Activated T-cell treated with anti-CD3 and anti-CD28 coated beads for 4 hours (primary cell): ENCODE data around the gene KISS1R.

Source experiments
- DNase-seq: peaks from one replicate; pipeline ENCODE4 v3.0.0-alpha.2; 2020

The KISS1R gene

DNA sequence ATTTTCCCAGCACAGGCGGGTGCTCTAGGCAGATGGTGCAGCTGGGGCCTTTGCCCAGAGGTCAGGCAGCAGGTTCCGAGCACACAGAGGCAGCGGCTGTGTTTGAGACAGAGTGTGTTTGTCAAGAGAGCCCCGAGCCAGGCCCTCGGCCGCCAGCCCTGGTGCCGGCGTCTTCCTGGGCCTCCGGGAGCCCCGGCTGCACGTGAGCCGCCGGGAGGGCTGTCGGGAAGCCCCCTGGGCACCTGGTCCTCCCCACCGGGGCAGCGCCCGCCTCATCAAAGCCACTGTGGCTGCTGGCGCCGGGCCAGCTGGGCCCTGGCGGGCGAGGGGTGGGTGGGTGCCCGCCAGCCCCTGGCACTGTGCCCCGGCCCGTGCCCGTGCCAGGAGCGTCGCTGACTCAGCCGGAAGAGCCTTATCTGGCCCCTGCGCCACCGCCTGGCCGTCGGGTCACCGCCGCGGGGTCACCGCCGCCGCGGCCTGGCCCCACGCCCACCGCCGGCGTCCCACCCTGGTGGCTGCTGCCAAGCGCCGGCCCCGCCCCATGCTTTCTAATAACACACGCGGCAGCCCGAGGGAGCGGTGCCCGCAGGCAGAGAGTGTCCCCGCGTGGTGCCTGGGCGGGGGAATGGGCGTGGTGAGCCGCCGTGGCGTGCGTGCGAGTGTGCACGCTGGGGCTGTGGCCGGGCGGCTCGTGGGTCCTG, 23.6 kb downstream of the KISS1R start:
- peak; percentile 57 for DNase-seq

DNA sequence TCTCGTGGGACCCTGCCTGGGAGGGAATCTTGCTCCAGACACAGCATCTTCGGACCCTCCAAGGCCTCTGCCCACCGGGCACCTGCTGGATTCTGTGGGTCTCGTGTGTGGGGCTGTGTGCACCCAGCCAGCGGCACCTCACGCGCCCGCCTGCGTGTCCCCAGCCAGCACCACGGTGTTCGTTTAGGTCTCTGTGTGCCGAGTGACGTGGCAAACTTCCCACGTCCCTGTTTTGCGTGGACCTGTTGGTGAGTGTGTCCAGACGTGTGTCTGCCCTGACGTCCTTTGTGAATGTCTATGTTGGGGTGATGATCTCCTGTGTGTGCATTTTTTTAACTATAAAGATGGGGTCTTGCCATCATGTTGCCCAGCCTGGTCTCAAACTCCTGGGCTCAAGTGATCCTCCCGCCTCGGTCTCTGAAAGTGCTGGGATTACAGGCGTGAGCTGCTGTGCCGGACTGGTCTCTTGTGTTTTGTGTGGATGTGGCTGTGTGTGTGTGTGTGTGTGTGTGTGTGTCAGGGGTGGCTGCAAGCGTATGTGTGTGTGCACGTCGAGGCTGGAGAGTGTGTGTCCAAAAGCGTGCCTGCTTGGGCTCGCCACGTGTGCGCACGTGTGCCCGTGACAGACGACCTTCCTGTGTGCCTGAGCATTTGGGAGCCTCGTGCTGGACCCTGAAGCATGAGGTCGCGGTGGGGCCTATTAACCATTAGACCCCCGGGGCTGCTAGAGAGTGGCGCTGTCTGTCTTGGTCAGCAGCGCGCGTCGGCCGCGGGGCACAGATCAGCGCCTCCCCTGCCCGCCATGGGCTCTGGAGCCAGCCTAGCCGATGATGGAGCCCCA, 24.4 kb downstream of the KISS1R start:
- DNase-seq: no peak

DNA sequence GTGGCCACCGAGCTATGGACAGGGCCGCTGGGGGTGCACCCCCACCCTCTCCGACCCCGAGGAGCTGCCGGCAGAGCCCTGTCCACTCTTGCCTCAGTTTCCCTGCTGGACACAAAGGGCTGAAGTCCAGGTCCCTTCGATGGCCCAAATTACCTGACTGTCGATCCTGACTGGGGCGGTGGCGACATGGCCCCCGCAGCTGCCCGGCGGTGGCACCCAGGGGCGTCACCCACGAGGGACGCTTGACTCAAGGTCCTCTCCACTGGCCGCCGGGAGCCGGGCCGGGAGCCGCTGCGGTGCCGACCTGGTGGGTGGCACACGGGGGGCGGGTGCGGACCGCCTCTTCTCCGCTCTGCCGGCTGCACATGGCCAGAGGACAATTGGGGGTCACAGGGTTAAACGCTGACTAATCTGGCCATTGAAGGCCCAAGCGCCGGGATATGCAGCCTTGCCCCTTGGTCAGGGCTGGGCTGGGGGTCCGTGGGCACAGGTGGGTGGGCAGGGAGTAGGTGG, 25.1 kb downstream of the KISS1R start:
- DNase-seq: no peak

DNA sequence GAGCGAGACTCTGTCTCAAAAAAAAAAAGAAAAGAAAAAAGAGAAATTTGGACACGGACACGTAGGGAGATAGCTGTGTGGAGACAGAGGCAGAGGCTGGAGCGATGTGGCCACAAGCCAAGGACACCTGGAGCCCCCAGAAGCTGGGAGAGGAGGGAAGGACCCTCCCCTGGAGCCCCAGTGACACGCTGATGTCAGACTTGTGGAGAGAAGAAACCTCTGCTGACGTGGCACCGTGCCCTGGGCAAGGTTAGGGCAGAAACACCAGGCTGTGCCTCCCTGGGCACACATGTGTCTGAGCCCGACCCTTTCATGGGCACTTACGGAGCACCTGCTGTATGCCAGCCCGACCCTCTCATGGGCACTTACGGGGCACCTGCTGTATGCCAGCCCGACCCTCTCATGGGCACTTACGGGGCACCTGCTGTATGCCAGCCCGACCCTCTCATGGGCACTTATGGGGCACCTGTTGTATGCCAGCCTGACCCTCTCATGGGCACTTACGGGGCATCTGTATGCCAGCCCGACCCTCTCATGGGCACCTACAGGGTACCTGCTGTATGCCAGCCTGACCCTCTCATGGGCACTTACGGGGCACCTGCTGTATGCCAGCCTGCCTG, 26.5 kb downstream of the KISS1R start:
- DNase-seq: no peak

DNA sequence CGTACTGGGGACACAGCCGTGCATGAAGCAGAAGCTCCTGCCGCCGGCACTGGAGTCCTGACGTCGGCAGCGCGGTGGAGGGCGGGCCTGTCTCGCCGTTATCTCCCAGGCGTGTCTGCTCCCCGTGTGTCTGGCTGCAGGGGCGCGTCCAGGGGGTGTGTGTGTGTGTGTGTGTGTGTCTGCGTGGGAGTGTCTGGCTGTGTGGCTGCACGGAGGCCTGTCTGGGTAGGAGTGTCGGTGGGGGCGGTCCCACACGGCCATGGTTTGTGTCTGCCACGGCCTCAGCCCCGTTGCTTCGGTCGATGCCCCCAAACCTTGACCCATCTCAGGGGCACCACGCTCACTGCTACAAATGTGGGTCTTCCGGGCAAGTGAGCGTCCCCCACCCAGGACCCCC, 27.0 kb downstream of the KISS1R start:
- no peak for DNase-seq

DNA sequence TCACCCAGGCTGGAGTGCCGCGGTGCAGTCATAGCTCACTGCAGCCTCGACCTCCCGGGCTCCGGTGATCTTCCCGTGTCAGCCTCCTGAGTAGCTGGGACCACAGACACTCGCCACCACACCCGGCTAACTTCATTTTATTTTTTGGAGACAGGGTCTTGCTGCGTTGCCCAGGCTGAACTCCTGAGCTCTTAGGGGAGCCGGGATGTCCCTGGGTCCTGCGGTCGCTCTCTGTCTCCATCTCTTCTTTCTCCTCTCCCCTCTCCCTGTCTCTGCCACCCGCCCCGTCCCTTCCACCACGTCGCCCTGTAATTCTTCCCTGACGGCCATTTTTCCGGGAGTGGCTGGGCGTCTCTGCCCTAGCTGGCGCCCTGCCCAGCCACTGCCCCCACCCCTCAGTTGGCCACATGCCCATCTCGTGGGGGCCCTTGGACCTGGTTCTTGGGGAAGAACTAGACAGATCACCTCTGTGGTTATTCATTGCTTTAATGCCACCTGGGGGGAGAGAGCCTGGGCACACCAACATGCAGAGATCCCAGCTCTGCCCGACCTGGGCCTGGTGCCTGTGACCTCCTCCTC, 27.6 kb downstream of the KISS1R start:
- DNase-seq: no peak

DNA sequence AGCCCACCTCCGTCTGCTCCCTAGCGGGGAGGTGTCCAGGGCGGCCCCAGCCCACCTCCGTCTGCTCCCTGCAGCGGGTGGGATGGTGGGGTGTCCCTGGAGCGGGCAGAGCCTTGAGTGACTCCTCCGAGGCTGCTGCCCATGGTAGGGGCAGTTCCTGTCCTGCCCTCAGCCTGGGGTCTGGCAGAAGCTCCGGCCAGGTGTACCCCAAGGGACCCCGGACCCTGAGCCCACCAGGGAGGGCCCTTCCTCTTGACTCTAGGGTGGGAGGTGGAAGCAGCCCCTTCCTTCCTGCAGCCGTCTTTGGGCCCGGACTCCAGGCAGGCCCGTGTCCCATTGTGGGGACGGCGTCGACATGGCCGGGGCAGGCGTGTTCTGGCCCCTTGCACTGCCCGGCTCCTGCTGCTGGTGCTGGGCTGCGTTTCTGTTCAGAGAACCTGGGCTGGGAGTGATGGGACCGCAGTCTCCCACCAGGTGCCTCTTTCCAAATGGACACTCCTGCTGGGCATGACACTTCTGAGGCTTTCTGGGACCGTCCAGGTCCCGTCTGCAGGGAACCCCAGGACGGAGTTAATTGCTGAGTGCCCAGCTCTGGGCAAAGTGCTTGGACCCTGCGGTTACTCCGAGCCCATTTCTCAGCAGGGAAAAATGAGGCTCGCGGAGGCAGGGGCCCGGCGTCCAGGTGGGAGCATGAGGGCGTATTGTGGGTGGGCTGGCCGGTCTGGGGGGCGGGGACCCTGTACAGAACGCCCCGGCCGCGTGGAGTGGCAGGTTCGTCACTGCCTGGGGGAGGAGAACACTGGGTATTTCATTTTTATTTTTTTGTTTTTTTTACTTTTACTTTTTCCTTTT, 28.5 kb downstream of the KISS1R start:
- DNase-seq: no peak

DNA sequence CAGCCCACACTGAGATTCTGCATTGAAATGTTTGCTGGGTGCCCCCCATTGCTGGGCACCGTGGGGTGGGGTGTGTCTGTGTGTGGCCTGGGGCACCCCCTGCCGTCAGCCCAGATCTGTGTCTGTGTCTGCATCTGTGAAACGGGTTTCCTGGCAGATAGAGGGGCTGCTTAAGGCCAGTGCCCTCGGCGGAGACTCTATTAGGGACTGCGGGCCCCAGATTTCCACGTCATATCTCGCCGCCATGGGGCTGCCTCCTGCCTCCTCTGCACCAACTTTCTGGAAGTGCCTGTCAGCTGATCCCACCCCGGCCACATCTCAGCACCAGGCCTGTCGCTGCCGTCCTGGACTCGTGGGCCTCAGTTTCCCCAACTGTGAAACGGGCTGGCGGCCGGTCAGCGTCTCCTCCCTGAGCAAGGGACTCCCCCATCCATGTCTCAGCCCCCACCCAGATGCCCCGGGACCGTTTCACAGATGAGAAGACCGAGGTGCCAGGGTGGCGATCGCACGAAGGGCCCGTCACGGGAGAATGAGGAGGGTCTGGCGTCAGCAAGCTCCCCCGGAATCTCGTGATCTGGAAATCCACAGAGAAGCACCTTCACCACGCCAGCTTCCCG, 30.1 kb downstream of the KISS1R start:
- DNase-seq: no peak

DNA sequence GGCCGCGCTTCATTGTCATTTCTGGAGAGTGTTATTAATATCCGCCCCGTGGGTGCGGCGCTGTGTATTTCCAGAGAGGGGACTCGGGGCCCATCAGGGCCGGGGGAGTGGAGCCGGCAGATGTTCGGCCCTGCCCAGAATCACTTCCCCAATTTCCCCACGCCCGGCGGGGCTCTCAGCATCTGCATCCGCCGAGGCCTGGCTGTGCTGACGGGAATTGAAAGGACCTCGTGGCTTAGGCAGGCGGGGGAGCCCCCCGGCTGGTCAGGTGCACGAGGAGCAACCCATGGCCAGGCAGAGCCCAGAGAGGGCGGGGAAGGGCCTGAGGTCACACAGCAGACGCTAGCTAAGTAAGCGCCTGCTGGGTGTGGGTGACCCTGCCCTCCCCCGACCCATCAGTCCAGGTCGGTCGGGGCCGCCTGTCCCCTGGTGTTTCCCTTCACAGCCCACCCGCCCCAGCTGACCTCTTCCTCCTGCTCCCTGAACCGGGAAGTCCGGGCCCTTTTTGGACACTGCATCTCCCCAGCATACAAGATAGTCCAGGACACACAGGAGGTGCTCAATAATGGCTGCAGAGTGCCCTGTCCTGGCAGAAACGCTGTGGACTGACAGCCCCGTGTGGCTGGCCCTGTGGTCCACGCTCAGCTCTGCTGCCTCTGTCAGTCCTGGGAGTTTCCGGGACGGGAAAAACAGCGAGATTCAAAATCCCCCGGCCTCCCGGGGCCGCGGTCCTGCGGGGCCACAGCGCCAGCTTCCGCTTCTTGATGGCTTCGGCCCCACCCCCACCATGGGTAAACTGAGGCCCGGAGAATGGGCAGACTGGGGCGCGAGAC, 30.8 kb downstream of the KISS1R start:
- DNase-seq: no peak

DNA sequence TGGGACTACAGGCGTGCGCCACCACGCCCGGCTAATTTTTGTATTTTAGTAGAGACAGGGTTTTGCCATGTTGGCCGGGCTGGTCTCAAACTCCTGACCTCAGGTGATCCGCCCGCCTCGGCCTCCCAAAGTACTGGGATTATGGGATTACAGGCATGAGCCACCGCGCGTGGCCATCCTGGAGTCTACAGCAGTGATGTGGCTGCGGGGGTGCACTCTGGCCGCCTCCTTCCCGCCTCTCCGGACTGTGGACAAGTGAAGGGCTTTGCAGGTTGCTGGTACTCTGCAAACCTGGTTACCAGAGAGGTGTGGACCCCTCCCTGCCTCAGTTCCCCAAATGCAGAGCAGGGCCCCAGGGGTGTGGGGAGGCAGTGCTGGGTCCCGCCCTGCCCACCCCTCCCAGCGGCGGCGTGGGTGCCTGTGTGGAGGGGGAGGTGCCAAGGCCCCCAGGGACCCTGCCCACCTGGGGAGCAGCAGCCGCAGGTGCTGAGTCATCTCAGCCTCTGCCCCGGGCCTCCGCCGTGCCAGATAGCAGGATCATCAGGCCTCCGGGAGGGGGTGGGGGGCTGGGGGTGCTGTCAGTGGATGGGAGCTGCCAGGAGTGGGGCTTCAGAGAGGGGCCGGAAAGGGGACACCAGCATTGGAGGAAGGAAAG, 31.8 kb downstream of the KISS1R start:
- DNase-seq: no peak

DNA sequence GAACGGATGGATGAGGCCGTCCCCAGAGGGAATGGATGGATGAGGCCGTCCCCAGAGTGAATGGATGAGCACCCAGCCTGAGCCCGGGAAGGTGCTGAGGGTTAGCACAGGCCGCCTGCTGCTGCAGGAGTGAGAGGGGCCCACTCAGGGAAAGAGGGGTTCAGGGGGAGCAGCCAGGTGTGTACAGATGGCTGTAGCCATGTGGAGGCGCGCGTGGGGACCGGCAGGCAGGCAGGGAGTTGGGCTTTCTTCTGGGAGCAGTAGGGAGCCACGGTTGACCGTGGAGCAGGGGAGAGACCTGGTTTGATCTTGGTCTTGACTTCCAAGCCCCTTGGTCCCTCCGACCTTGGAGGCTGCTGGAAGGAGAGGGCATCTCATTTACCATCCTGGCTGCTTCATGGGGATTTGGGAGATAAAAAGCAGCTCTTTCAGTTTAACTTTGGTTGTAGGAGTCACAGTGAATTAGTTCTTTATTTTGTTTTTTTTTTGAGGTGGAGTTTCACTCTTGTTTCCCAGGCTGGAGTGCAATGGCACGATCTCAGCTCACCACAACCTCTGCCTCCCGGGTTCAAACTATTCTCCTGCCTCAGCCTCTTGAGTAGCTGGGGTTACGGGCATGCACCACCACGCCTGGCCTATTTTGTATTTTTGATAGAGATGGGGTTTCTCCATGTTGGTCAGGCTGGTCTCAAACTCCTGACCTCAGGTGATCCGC, 33.4 kb downstream of the KISS1R start:
- no peak for DNase-seq

DNA sequence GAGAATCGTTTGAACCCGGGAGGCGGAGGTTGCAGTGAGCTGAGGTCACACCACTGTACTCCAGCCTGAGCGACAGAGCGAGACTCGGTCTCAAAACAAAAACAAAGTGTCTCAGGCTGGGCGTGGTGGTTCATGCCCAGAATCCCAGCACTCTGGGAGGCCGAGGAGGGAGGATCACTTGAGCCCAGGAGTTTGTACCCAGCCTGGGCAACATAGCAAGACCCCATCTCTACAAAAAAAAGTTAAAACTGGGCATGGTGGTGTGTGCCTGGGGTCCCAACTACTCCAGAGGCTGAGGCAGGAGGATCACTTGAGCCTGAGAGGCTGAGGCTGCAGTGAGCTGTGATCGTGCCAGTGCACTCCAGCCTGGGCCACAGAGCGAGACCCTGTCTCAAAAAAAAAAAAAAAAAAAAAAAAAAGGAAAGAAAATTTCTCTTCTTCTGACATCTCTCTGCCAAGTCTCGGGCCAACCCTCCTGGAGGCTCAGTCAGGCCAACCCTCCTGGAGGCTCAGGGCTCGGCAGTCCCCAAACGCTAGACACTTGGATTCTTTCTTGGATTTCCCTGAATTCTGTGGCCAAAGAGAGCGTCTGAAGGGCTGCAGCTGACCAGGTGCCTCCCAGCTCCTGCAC, 35.0 kb downstream of the KISS1R start:
- DNase-seq: no peak

DNA sequence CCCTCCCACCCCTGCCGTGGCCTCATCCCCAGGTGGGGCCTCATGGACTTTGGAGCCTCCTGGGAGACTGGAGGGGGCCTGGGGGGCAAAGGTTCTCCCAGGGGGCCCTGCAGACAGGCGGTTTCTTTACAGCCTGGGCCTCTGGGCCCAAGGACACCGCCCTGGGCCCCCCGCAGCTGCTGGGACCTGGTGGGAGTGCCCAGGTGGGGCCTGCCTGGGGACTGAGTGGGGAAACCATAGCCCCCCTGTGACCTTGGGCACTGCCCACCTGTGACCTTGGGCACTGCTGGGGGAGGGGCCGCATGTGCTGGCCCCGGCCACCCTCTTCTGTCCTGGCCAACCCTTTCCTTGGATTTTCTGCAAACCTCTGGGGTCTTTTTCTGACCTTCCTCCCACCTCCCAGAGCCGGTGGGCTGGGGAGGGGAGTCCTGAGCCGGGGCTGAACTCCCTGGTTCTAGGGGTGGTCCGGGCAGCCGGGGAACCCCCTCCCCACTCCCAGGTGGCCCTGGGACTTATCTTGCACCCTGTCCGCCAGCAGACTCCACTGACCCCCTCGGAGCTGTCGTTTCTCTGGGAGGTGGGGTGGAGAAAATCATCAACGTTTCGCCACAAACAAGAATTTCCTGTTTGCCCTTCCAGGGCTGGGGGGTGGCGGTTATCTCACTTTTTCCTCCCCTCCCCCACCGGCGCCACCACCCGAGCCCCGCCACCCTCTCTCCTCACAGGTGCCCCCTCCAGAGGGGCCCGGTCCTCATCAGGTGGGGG, 35.7 kb downstream of the KISS1R start:
- DNase-seq: no peak

DNA sequence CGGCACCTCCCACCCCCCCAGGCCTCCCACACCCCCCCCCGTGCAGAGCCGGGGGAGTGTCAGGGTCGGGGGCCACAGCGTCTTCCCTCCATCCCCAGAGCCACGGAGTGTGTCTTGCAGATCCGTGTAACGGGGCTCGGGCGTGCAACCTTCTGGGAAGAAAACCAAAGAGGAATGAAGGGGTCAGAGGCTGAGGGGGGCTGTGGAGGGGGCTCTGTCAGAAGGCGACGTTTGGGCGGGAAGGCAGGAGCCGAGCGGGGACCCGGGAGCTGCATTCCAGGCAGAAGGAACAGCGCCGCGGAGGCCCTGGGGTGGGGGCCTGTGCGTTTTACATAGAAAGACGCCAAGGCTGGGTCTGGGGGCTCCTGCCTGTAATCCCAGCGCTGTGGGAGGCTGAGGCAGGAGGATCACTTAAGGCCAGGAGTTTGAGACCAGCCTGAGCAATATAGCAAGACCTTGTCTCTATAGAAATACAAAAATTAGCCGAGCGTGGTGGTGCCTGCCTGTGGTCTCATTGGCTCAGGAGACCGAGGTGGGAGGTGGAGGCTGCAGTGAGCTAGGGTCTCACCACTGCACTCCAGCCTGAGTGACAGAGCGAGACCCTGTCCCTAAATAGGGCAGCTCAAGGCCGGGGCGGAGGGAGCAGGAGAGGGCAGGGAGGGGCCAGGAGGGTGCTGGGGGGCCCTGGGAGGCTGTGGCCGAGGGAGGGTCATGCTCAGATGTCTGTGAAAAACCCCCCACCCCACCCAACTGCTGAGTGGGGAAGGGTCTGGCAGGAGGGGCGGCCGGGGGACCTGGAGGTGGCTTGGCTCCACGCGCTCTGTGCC, 36.5 kb downstream of the KISS1R start:
- no peak for DNase-seq

DNA sequence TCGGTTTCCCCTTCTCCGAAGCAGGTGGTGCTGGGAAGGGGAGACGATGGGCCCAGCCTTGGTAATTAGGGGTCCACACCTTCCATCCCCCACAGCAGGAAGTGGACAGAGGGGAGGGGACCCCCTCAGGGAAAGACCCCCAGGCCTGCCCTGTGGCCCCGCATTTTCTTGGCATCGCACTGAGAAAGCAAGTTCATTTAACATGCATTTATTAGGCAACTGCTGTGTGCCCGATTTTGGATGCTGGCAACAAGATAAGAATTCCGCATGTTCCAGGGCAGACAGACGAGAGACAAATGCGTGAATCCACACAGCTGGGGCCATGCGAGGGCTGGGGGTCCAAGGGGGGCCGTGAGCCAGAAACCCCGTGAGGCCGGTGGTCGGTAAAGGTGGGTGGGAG, 37.1 kb downstream of the KISS1R start:
- no peak for DNase-seq

DNA sequence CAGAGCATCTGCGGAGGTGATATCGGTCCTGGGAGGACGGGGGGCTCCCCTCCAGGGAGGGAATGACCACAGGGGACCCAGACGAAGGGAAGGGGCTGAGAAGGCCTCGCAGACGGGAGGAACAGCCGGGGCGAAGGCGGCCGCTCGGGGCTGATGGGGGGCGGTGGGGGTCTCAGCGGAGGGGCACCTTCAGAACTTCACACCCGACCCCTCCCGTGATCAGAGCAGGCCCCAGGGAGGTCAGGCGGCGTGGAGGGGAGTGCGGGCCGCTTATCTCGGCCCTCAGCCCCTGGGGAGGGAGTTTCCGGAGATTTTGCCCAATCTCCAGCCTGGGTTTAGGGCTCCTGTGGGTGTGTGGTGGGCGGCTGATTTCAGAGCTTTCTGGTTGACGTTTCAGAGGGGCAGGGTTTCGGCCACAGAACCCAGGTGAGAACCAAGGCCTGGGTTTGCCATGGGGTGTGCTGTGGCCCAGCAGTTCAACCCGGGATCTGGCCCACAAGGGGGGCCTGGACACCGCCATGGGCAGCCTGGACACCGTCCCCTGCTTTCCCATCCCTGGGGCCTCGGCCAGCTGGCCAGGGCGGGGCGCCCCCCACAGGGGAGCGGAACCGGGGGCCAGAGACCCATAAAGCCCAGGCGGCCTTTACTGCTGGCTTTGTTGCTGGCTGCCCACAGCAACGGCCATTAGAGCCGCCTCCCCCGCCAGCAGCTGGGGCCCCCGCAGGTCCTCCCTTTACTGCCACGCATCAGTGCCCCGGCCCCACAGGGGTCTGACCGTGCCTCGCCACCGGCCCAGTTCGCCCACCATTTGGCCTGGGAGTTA, 37.8 kb downstream of the KISS1R start:
- no peak for DNase-seq
